HepG2 (cell line): ENCODE data around the gene CCT8. TPM values are rescaled to one million over a fixed set of nuclear protein-coding genes. Genes with fewer than 3 reads are reported as not detected.
A peak's percentile ranks its signal among the peaks of the same experiment; 100 is the strongest.

Source experiments
- FOSL2 ChIP-seq: sonication (generic); formaldehyde crosslinking; IDR thresholded peaks from 2 replicates; pipeline ENCODE4 v1.4.0; 2020; ENCODE audit warnings: missing genetic modification reagents
- JUNB ChIP-seq: sonication (generic); formaldehyde crosslinking; IDR thresholded peaks from 2 replicates; pipeline ENCODE4 v1.8.0; 2022; ENCODE audit warnings: missing genetic modification reagents, mild to moderate bottlenecking, borderline replicate concordance
- MEF2D ChIP-seq: sonication (generic); formaldehyde crosslinking; IDR thresholded peaks from 2 replicates; pipeline ENCODE4 v1.5.1; 2020; ENCODE audit warnings: mild to moderate bottlenecking, missing genetic modification reagents
- MIXL1 ChIP-seq: IDR thresholded peaks from 2 replicates; pipeline ENCODE4 v1.6.1; 2016
- NFRKB ChIP-seq: fragments of 450-650 bp; IDR thresholded peaks from 2 replicates; pipeline ENCODE4 v1.6.1; 2017
- NKX3-1 ChIP-seq: sonication (generic); formaldehyde crosslinking; IDR thresholded peaks from 2 replicates; pipeline ENCODE4 v1.5.0; 2020; ENCODE audit warnings: missing genetic modification reagents
- POGZ ChIP-seq: sonication (generic); formaldehyde crosslinking; IDR thresholded peaks from 2 replicates; pipeline ENCODE4 v1.4.0; 2020; ENCODE audit warnings: mild to moderate bottlenecking, missing genetic modification reagents
- TBL1XR1 ChIP-seq: fragments of 150-350 bp; IDR thresholded peaks from 2 replicates; pipeline ENCODE4 v1.6.1; 2014; ENCODE audit warnings: borderline replicate concordance, low read length; ENCODE audit not compliant: partially characterized antibody
- ZC3H4 ChIP-seq: sonication (generic); formaldehyde crosslinking; IDR thresholded peaks from 2 replicates; pipeline ENCODE4 v1.4.0; 2020; ENCODE audit warnings: missing genetic modification reagents, borderline replicate concordance
- ZNF33A ChIP-seq: sonication (generic); formaldehyde crosslinking; IDR thresholded peaks from 2 replicates; pipeline ENCODE4 v1.5.1; 2020; ENCODE audit warnings: missing genetic modification reagents, mild to moderate bottlenecking, moderate library complexity, borderline replicate concordance
- ZNF550 ChIP-seq: sonication (generic); formaldehyde crosslinking; IDR thresholded peaks from 2 replicates; pipeline ENCODE4 v1.4.0; 2020; ENCODE audit warnings: mild to moderate bottlenecking, missing genetic modification reagents, borderline replicate concordance
- ZSCAN21 ChIP-seq: sonication (generic); formaldehyde crosslinking; IDR thresholded peaks from 2 replicates; pipeline ENCODE4 v1.8.0; 2022; ENCODE audit warnings: mild to moderate bottlenecking, missing genetic modification reagents, moderate library complexity, borderline replicate concordance
- polyA plus RNA-seq, 8 experiments: library from polyadenylated mRNA; depleted of rRNA in 3 of 8; stranded (reverse) in 7 of 8; unstranded in 1 of 8; fragments of >200 nt; fragmentation: Illumina TruSeq in 4 of 8; extraction: Trizol in 4 of 8; gene quantifications; 2 replicates each; pipeline versions ENCODE4 v1.2.1 to v1.2.3, GENCODE V29; 2011 to 2016; ENCODE audit warnings: low read depth in 4 of 8, missing spikeins in 1 of 8, mixed read lengths in 1 of 8; ENCODE audit not compliant: insufficient read depth in 1 of 8
- total RNA-seq, 5 experiments: library from RNA; depleted of rRNA; stranded (reverse); fragments of >200 nt; fragmentation: Illumina TruSeq; extraction: Trizol; gene quantifications; 2 replicates each; pipeline ENCODE4 v1.2.3, GENCODE V29; 2016; ENCODE audit warnings: low read depth in 1 of 5
- TF ChIP-seq, protein P1 (sequence below): sonication (generic); formaldehyde crosslinking; IDR thresholded peaks from 2 replicates; pipeline ENCODE4 v1.4.0; 2020; ENCODE audit warnings: missing genetic modification reagents, borderline replicate concordance
- TF ChIP-seq, protein P2 (sequence below): sonication (generic); formaldehyde crosslinking; IDR thresholded peaks from 2 replicates; pipeline ENCODE4 v1.9.0; 2022; ENCODE audit warnings: missing genetic modification reagents, mild to moderate bottlenecking, borderline replicate concordance
- TF ChIP-seq, protein P3 (sequence below): sonication (generic); formaldehyde crosslinking; IDR thresholded peaks from 2 replicates; pipeline ENCODE4 v1.8.0; 2022; ENCODE audit warnings: mild to moderate bottlenecking, missing genetic modification reagents; ENCODE audit not compliant: insufficient replicate concordance
- TF ChIP-seq, protein P4 (sequence below): sonication (generic); formaldehyde crosslinking; IDR thresholded peaks from 2 replicates; pipeline ENCODE4 v1.4.0; 2020; ENCODE audit warnings: mild to moderate bottlenecking, missing genetic modification reagents
- TF ChIP-seq, protein P5 (sequence below): sonication (generic); formaldehyde crosslinking; IDR thresholded peaks from 2 replicates; pipeline ENCODE4 v1.4.0; 2020; ENCODE audit warnings: mild to moderate bottlenecking, missing genetic modification reagents

CCT8 gene
- total and polyA plus RNA-seq, 2 of the 13 experiments (the other 11 are each of a cell fraction or from before 2014, with no cell fraction given), result 127 to 325 TPM

DNA sequence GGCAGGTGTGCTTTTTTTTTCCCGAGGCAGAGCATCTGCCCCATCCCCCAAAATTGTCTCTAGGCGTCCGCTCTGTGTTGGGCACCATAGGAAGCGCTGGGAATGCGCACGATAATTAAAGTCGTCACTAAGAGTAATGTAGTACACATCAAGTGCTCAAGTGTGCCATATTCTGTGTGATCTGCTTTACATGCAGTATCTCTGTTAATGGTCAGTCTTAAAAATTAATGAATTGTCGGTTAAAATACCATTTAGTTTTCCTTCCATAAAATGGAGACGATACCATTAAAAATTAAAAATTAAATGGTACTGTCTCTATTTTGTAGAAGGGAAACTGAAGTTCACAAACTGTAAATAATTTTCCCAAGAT, 544 bp upstream of the CCT8 start (continued):
- TF ChIP-seq, protein P1, sequence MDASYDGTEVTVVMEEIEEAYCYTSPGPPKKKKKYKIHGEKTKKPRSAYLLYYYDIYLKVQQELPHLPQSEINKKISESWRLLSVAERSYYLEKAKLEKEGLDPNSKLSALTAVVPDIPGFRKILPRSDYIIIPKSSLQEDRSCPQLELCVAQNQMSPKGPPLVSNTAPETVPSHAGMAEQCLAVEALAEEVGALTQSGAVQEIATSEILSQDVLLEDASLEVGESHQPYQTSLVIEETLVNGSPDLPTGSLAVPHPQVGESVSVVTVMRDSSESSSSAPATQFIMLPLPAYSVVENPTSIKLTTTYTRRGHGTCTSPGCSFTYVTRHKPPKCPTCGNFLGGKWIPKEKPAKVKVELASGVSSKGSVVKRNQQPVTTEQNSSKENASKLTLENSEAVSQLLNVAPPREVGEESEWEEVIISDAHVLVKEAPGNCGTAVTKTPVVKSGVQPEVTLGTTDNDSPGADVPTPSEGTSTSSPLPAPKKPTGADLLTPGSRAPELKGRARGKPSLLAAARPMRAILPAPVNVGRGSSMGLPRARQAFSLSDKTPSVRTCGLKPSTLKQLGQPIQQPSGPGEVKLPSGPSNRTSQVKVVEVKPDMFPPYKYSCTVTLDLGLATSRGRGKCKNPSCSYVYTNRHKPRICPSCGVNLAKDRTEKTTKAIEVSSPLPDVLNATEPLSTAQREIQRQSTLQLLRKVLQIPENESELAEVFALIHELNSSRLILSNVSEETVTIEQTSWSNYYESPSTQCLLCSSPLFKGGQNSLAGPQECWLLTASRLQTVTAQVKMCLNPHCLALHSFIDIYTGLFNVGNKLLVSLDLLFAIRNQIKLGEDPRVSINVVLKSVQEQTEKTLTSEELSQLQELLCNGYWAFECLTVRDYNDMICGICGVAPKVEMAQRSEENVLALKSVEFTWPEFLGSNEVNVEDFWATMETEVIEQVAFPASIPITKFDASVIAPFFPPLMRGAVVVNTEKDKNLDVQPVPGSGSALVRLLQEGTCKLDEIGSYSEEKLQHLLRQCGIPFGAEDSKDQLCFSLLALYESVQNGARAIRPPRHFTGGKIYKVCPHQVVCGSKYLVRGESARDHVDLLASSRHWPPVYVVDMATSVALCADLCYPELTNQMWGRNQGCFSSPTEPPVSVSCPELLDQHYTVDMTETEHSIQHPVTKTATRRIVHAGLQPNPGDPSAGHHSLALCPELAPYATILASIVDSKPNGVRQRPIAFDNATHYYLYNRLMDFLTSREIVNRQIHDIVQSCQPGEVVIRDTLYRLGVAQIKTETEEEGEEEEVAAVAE (CRISPR knock-in tag), result no peak
- TF ChIP-seq JUNB (CRISPR knock-in tag) (peak; percentile 27; the same call in 1 of the 2 replicates), ZSCAN21 (CRISPR knock-in tag) (no peak), TBL1XR1 (peak; percentile 8), MIXL1 (CRISPR knock-in tag) (no peak), FOSL2 (CRISPR knock-in tag) (no peak), MEF2D (CRISPR knock-in tag) (no peak), ZC3H4 (CRISPR knock-in tag) (no peak), POGZ (CRISPR knock-in tag) (no peak), NKX3-1 (CRISPR knock-in tag) (no peak), NFRKB (no peak), ZNF550 (CRISPR knock-in tag) (no peak), ZNF33A (CRISPR knock-in tag) (no peak)
- TF ChIP-seq, protein P2, sequence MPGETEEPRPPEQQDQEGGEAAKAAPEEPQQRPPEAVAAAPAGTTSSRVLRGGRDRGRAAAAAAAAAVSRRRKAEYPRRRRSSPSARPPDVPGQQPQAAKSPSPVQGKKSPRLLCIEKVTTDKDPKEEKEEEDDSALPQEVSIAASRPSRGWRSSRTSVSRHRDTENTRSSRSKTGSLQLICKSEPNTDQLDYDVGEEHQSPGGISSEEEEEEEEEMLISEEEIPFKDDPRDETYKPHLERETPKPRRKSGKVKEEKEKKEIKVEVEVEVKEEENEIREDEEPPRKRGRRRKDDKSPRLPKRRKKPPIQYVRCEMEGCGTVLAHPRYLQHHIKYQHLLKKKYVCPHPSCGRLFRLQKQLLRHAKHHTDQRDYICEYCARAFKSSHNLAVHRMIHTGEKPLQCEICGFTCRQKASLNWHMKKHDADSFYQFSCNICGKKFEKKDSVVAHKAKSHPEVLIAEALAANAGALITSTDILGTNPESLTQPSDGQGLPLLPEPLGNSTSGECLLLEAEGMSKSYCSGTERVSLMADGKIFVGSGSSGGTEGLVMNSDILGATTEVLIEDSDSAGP (CRISPR knock-in tag), result no peak
- TF ChIP-seq, protein P3, sequence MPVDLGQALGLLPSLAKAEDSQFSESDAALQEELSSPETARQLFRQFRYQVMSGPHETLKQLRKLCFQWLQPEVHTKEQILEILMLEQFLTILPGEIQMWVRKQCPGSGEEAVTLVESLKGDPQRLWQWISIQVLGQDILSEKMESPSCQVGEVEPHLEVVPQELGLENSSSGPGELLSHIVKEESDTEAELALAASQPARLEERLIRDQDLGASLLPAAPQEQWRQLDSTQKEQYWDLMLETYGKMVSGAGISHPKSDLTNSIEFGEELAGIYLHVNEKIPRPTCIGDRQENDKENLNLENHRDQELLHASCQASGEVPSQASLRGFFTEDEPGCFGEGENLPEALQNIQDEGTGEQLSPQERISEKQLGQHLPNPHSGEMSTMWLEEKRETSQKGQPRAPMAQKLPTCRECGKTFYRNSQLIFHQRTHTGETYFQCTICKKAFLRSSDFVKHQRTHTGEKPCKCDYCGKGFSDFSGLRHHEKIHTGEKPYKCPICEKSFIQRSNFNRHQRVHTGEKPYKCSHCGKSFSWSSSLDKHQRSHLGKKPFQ (CRISPR knock-in tag), result no peak
- TF ChIP-seq, protein P4, sequence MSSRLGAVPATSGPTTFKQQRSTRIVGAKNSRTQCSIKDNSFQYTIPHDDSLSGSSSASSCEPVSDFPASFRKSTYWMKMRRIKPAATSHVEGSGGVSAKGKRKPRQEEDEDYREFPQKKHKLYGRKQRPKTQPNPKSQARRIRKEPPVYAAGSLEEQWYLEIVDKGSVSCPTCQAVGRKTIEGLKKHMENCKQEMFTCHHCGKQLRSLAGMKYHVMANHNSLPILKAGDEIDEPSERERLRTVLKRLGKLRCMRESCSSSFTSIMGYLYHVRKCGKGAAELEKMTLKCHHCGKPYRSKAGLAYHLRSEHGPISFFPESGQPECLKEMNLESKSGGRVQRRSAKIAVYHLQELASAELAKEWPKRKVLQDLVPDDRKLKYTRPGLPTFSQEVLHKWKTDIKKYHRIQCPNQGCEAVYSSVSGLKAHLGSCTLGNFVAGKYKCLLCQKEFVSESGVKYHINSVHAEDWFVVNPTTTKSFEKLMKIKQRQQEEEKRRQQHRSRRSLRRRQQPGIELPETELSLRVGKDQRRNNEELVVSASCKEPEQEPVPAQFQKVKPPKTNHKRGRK (CRISPR knock-in tag), result no peak
- TF ChIP-seq, protein P5, sequence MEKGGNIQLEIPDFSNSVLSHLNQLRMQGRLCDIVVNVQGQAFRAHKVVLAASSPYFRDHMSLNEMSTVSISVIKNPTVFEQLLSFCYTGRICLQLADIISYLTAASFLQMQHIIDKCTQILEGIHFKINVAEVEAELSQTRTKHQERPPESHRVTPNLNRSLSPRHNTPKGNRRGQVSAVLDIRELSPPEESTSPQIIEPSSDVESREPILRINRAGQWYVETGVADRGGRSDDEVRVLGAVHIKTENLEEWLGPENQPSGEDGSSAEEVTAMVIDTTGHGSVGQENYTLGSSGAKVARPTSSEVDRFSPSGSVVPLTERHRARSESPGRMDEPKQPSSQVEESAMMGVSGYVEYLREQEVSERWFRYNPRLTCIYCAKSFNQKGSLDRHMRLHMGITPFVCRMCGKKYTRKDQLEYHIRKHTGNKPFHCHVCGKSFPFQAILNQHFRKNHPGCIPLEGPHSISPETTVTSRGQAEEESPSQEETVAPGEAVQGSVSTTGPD (CRISPR knock-in tag), result peak; percentile 41; the same call in 1 of the 2 replicates
